ENCODE results near the gene ARL11.
"Not testable (repeated sequence)": the region's sequence is repeated elsewhere in the genome, so short reads cannot be mapped to it uniquely, and the experiment has no call there.

Gene ARL11

DNA sequence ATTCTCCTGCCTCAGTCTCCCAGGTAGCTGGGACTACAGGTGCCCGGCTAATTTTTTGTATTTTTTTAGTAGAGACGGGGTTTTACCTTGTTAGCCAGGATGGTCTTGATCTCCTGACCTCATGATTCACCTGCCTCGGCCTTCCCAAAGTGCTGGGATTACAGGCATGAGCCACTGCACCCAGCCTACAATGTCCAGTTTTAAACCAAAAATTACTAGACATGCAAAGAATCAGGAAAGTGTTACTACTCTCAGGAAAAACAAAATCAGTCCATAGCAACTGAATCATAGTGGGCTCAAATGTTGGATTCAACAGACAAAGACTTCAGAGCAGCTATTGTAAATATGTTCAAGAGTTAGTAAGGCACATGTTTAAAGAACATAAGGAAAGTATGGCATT, 16.3 kb upstream of the ARL11 start:
- not testable (repeated sequence) for DNase-seq (ENCODE audit: low read depth in 3 of 3, low spot score in 1 of 3)

GRCh38 chr13:49615836-49616675, 12.3 kb upstream of the ARL11 start:
- DNase-seq (ENCODE audit: low read depth in 3 of 3, low spot score in 1 of 3), result no peak

- no peak for DNase-seq (ENCODE audit: low read depth in 3 of 3, low spot score in 1 of 3)
These were observed 11.6 kb upstream of the ARL11 start for GRCh38 chr13:49616676-49617065.

GRCh38 chr13:49620170-49620621, 8.1 kb upstream of the ARL11 start:
- no peak for DNase-seq (ENCODE audit: low read depth in 3 of 3, low spot score in 1 of 3)

- no peak for DNase-seq (ENCODE audit: low read depth in 3 of 3, low spot score in 1 of 3)
These were observed 5.9 kb upstream of the ARL11 start for GRCh38 chr13:49622174-49622946.

GRCh38 chr13:49624229-49624628, 4.1 kb upstream of the ARL11 start:
- DNase-seq (ENCODE audit: low read depth in 3 of 3, low spot score in 1 of 3), result no peak

DNA sequence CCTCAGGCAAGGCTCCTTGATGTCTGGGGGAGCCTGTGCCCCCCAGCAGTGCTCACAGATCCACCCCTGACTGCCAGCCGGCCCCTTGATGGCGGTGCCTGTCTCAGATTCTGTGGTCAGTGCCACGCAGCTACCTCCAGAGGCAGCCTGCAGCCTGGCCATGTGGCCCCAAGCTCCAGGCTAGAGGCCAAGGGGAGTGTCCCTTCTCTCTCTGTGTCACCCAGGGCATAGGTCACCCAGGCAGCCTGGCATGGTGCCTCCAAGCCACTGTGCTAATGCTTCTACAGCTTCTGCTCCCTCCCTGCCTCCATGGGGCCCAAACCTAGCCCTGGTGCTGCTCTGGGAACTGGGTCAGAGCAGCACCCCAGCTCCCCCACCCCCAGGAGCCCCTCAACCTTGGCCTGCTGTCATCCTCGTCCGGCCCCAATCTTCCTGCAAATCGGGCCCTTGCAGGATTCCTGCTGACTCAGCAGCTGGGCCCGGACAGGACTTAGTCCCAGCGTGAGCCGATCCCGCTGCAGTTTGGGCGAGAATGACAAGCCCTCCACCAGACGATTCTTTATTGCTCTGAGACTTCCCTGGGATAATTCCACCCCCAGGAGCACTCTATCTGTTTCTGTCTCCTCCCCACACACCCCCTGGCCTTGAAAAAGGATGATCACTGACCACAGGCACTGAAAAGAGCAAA, 2.8 kb upstream of the ARL11 start:
- DNase-seq (ENCODE audit: low read depth in 3 of 3, low spot score in 1 of 3), result no peak

GRCh38 chr13:49629196-49629938, 1.1 kb downstream of the ARL11 start:
- no peak for DNase-seq (ENCODE audit: low read depth in 3 of 3, low spot score in 1 of 3)

- DNase-seq (ENCODE audit: low read depth in 3 of 3, low spot score in 1 of 3), result no peak
These were observed 1.6 kb downstream of the ARL11 start for GRCh38 chr13:49629947-49630346.

GRCh38 chr13:49630580-49630979, 2.3 kb downstream of the ARL11 start:
- no peak for DNase-seq (ENCODE audit: low read depth in 3 of 3, low spot score in 1 of 3)

DNA sequence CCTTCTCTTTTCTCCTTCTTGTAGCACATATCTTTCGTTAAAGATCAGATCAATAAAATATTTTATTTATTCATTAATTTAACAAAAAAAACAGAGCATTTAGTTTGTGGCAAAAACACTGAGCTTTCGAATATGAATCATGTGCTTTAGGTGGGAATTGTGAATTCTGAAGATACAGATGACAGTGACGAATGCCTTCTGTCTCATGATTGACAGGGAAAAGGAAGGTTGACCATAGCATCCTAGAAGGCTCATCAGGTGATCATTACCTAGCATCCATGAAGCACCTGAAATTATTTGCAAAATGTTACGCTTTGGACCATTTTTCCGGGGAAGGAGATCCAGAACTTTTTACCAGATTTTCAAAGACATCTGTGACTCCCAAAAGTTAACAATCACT, 3.8 kb downstream of the ARL11 start:
- DNase-seq (ENCODE audit: low read depth in 3 of 3, low spot score in 1 of 3), result no peak

DNA sequence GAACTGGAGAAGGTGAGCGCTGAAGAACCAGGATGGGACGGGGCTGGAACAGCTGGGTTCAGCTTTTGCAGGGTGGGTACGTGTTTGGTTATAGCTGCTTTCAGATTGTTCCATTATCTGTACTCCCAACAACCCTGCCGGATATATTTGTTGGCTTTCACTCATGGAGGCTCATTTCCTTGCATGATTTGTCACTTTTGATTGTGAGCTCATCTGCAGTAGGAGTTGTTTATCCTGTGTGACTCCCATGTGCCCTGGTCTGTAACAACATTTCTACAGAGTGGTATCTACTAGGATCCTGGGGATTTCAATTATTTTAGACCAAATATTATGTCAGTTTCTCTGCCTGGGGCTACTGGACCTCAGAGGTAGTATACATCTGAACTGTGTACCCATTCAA, 5.4 kb downstream of the ARL11 start:
- DNase-seq (ENCODE audit: low read depth in 3 of 3, low spot score in 1 of 3), result no peak

- no peak for DNase-seq (ENCODE audit: low read depth in 3 of 3, low spot score in 1 of 3)
These were observed 7.5 kb downstream of the ARL11 start for GRCh38 chr13:49635599-49636433.

GRCh38 chr13:49636705-49637104, 8.4 kb downstream of the ARL11 start:
- no peak for DNase-seq (ENCODE audit: low read depth in 3 of 3, low spot score in 1 of 3)

- no peak for DNase-seq (ENCODE audit: low read depth in 3 of 3, low spot score in 1 of 3)
These were observed 9.9 kb downstream of the ARL11 start for GRCh38 chr13:49638030-49638743.

DNA sequence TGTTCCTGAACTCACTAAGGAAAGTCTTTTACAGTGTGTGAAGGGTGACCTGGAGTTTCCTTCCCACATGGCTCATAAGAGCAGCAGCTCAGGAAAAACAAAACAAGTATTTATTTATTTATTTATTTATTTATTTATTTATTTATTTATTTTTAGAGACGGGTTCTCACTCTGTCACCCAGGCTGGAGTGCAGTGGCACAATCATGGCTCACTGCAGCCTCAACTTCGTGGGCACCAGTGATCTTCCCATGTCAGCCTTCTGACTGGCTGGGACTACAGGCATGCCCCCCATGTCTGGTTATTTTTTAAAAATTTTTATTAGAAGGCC, 10.4 kb downstream of the ARL11 start:
- no peak for DNase-seq (ENCODE audit: low read depth in 3 of 3, low spot score in 1 of 3)

- DNase-seq (ENCODE audit: low read depth in 3 of 3, low spot score in 1 of 3), result no peak
These were observed 13.5 kb downstream of the ARL11 start for GRCh38 chr13:49641801-49642291.

DNA sequence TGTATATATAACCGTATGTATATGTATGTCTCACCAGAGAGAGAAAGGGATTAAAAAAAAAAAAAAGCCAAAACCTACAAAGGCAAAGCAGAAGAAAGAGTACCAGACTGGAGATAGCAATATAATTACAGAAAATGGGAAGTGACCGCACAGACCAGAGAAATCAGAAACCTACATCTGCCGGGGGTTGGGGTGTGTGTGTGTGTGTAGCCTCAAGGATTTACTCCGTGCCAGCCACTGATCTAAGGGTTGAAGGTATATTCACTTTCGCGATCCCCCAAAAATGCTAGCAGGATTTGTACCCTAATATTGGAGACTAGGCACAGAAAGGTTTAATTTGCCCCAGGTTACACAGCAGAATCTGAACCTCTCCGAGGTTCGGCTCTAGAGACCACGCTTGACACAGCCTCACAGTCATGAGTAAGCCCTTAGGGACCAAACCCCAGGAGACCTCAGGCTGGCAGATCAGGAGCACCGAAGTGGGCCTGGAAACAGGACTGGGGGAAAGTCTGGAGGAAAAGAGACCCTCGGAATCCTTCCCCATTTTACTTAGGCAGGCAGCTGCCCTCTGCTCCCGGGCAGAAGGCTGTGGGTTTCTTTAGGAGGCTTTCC, 14.8 kb downstream of the ARL11 start:
- DNase-seq (ENCODE audit: low read depth in 3 of 3, low spot score in 1 of 3), result no peak

GRCh38 chr13:49645451-49645850, 17.1 kb downstream of the ARL11 start:
- DNase-seq (ENCODE audit: low read depth in 3 of 3, low spot score in 1 of 3), result no peak
